MM.1S (cell line): ENCODE measurements around the gene MYLK.

Experiments
- CTCF ChIP-seq: fragments of 300-600 bp; sonication (generic); IDR thresholded peaks from 2 replicates; pipeline ENCODE4 v1.5.1; 2016; ENCODE audit warnings: antibody characterized with exemption, low read length, mixed read lengths
- EZH2 ChIP-seq: fragments of 300-600 bp; sonication (generic); optimal IDR thresholded peaks from 2 replicates; pipeline ENCODE3; 2017; ENCODE audit warnings: low read depth, mild to moderate bottlenecking, antibody characterized with exemption, low read length, mixed read lengths
- EZH2phosphoT487 ChIP-seq: fragments of 300-600 bp; sonication (generic); IDR thresholded peaks from 2 replicates; pipeline ENCODE4 v1.6.1; 2018; ENCODE audit warnings: antibody characterized with exemption, low read length

GRCh38 chr3:123780656-123781055 is 103.5 kb downstream of the MYLK start:
- TF ChIP-seq CTCF (no peak), EZH2phosphoT487 (no peak), EZH2 (no peak)
